Endodermal cell (in vitro differentiated cells): Measurements from ENCODE around the gene PCP4L1. TPM values are rescaled to one million over a fixed set of nuclear protein-coding genes. Genes with fewer than 3 reads are reported as not detected.

Source experiments
- DNase-seq: peaks from one replicate; pipeline ENCODE4 v3.0.0-alpha.2; 2017
- H3K27ac ChIP-seq: 2 replicates; pipeline ENCODE4 v1.5.1; 2013; ENCODE audit warnings: mild to moderate bottlenecking, low read depth, low read length, moderate library complexity
- H3K27me3 ChIP-seq: 2 replicates; pipeline ENCODE4 v1.6.1; 2013; ENCODE audit warnings: mild to moderate bottlenecking, low read length, moderate library complexity; ENCODE audit not compliant: insufficient read depth, control insufficient read depth, poor library complexity, severe bottlenecking
- H3K36me3 ChIP-seq: 2 replicates; pipeline ENCODE4 v1.7.0; 2013; ENCODE audit warnings: mild to moderate bottlenecking, low read length, moderate library complexity; ENCODE audit not compliant: control insufficient read depth, insufficient read depth
- H3K4me1 ChIP-seq: one replicate; pipeline ENCODE4 v1.7.0; 2013; ENCODE audit warnings: low read length; ENCODE audit not compliant: control insufficient read depth, insufficient read depth
- H3K4me3 ChIP-seq: 2 replicates; pipeline ENCODE4 v1.5.1; 2013; ENCODE audit warnings: mild to moderate bottlenecking, low read length, moderate library complexity
- H3K9ac ChIP-seq: 2 replicates; pipeline ENCODE4 v1.6.1; 2013; ENCODE audit warnings: mild to moderate bottlenecking, low read length, moderate library complexity; ENCODE audit not compliant: poor library complexity, severe bottlenecking; ENCODE audit errors: extremely low read depth
- H3K9me3 ChIP-seq: 2 replicates; pipeline ENCODE4 v1.6.1; 2013; ENCODE audit warnings: mild to moderate bottlenecking, low read length, moderate library complexity; ENCODE audit not compliant: control insufficient read depth
- H3K27ac Mint-ChIP-seq: 2 replicates; pipeline ENCODE4 v1.8.0; 2020; ENCODE audit warnings: mixed read lengths
- H3K27me3 Mint-ChIP-seq: 2 replicates; pipeline ENCODE4 v1.8.0; 2021; ENCODE audit warnings: mild to moderate bottlenecking, mixed read lengths; ENCODE audit not compliant: insufficient read depth
- H3K36me3 Mint-ChIP-seq: 2 replicates; pipeline ENCODE4 v1.8.0; 2020; ENCODE audit warnings: low read depth, mixed read lengths
- H3K4me1 Mint-ChIP-seq: 2 replicates; pipeline ENCODE4 v1.8.0; 2020; ENCODE audit warnings: mixed read lengths
- H3K4me3 Mint-ChIP-seq: 2 replicates; pipeline ENCODE4 v1.8.0; 2020; ENCODE audit warnings: mild to moderate bottlenecking, moderate library complexity, mixed read lengths
- H3K9me3 Mint-ChIP-seq: 2 replicates; pipeline ENCODE4 v1.8.0; 2020; ENCODE audit warnings: mild to moderate bottlenecking, mixed read lengths
- WGBS, 2 experiments: methylation state at CpG; one replicate each; pipeline versions ENCODE4 v1.1.5 to v1.1.7; 2013; ENCODE audit warnings: missing lambda C conversion rate in 2 of 2, mixed read lengths in 1 of 2; ENCODE audit not compliant: insufficient coverage in 1 of 2, insufficient read length in 1 of 2; 5-methylcytosine and 5-hydroxymethylcytosine counted together
- total RNA-seq, 2 donors: library from RNA; stranded (reverse); fragmentation: NEBNext Ultra II Directional in 1 of 2; extraction: Animal tissue kit (Norgen Biotek cat#: 25700) in 1 of 2; gene quantifications; 2 replicates in 1 of 2; 3 replicates in 1 of 2; pipeline ENCODE4 v1.2.1, GENCODE V29; 2021
- TF ChIP-seq, protein P1 (sequence below): fragments of 200-600 bp; sonication (generic); conservative IDR thresholded peaks from 2 replicates; pipeline ENCODE4 v1.5.0; 2021; ENCODE audit warnings: antibody characterized with exemption, mild to moderate bottlenecking

PCP4L1 gene
- total RNA-seq, 2 donors from 2014 or later: 4.0 to 11.3 TPM

GRCh38 chr1:161307230-161307768, 48.8 kb downstream of the PCP4L1 start:
- Histone ChIP-seq H3K36me3 (no peaks in the 10 kb centered on the region), H3K27ac (no peak overlapping the region), H3K9me3 (no peaks in the 10 kb centered on the region), H3K4me1 (no peaks in the 10 kb centered on the region), H3K27me3 (no peaks in the 10 kb centered on the region), H3K9ac (no peak overlapping the region), H3K4me3 (no peak overlapping the region)
- Mint-ChIP-seq H3K27me3 (peaks cover 14% of the 10 kb centered on the region), H3K9me3 (no peaks in the 10 kb centered on the region), H3K4me1 (peaks cover 23% of the 10 kb centered on the region), H3K4me3 (no peak overlapping the region), H3K36me3 (no peaks in the 10 kb centered on the region), H3K27ac (no peak overlapping the region)
- DNase-seq: no peak
- TF ChIP-seq, protein P1, sequence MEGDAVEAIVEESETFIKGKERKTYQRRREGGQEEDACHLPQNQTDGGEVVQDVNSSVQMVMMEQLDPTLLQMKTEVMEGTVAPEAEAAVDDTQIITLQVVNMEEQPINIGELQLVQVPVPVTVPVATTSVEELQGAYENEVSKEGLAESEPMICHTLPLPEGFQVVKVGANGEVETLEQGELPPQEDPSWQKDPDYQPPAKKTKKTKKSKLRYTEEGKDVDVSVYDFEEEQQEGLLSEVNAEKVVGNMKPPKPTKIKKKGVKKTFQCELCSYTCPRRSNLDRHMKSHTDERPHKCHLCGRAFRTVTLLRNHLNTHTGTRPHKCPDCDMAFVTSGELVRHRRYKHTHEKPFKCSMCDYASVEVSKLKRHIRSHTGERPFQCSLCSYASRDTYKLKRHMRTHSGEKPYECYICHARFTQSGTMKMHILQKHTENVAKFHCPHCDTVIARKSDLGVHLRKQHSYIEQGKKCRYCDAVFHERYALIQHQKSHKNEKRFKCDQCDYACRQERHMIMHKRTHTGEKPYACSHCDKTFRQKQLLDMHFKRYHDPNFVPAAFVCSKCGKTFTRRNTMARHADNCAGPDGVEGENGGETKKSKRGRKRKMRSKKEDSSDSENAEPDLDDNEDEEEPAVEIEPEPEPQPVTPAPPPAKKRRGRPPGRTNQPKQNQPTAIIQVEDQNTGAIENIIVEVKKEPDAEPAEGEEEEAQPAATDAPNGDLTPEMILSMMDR: no peak
- WGBS, 2 experiments: 93% methylated on average over 7 of the region's 7 CpGs

DNA sequence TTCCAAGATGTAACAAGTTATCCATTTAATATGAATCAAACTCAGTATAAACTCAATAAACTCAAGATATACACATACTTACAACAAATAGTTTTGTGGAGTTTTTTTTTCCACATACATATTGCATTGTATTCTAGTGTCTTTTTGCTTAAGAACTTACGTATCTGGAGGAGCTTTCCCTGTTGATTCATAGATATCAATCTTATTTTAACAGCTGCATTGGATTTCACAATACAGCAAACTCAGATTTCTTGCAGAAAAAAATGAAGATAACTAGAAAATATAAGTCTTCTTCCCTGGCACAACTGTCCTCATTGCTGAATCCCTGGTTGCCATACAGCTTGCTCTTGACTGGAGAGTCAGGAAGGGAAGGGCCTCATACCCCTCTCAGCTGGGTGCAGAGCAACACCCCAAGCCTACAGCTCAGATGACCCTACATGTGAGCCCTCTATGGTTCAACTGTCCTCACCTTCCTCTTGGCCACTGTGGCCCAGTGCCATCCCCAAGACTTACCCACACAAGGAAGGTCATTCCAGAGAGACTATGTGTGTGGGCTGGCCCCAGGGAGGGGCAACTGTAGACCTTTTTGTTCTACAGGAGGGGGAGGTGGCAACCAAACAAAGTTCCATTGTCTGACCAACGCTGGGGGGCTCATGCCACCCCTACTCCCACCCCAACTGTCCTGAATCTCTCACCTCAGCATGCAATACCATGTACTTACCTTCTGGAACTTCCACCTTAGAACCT, 49.5 kb downstream of the PCP4L1 start:
- Histone ChIP-seq H3K9me3 (no peaks in the 10 kb centered on the region), H3K27ac (no peak overlapping the region), H3K4me3 (no peak overlapping the region), H3K4me1 (no peaks in the 10 kb centered on the region), H3K36me3 (no peaks in the 10 kb centered on the region), H3K9ac (no peak overlapping the region), H3K27me3 (no peaks in the 10 kb centered on the region)
- 56 to 65% methylated on average over 1 to 2 of the region's 2 CpGs for WGBS, 2 experiments
- TF ChIP-seq, protein P1: no peak
- Mint-ChIP-seq H3K27ac (peak overlapping the region; percentile 46), H3K4me3 (no peak overlapping the region), H3K27me3 (peaks cover 14% of the 10 kb centered on the region), H3K4me1 (peaks cover 23% of the 10 kb centered on the region), H3K36me3 (no peaks in the 10 kb centered on the region), H3K9me3 (no peaks in the 10 kb centered on the region)
- no peak for DNase-seq

DNA sequence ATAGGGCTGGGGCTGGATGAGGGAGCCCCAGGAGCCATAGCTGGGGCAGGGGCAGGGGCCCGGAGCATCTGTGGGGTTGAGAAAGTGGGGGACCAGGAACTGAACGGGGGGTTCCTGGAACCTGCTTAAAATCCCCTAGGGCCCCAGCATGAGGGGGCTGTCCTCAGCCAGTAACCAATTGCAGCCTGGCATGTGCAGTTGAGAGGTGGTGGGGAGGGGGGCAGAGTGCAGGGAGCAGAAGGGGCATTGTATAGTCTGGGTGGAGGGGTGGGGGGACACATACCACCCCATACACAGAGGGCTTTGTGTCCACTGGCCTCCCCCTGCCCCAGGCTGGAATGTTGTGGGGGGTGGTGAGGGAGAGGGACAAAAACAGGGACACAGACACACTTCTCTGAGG, 51.3 kb downstream of the PCP4L1 start, which contains the start of gene MPZ:
MPZ (minus strand) TSS at position 101 of the 400 bp plus-strand sequence; CDS start at position 38, 63 bp downstream.
- Mint-ChIP-seq H3K27ac (no peak within 1 kb of the TSS), H3K36me3 (no peaks in the 10 kb centered on the region), H3K9me3 (no peaks in the 10 kb centered on the region), H3K4me3 (no peak within 1 kb of the TSS), H3K27me3 (peaks cover 14% of the 10 kb centered on the region), H3K4me1 (peaks cover 14% of the 10 kb centered on the region)
- peak within 1 kb of the TSS; percentile 77 for H3K27ac ChIP-seq
- no peaks in the 10 kb centered on the region for H3K4me1 ChIP-seq
- TF ChIP-seq, protein P1: no peak
- DNase-seq: no peak
- H3K36me3 ChIP-seq: no peaks in the 10 kb centered on the region
- H3K9me3 ChIP-seq: no peaks in the 10 kb centered on the region
- H3K9ac ChIP-seq: no peak within 1 kb of the TSS
- H3K27me3 ChIP-seq: no peaks in the 10 kb centered on the region
- WGBS, 2 experiments: 82% methylated on average over 2 of the region's 2 CpGs; no CpG with 5 or more reads in 1 of the 2 experiments
- no peak within 1 kb of the TSS for H3K4me3 ChIP-seq
